ENCODE measurements around the gene RTL1. TPM values are rescaled to one million over a fixed set of nuclear protein-coding genes. Genes with fewer than 3 reads are reported as not detected.

Gene RTL1
- total and polyA plus RNA-seq, 12 donors: not detected

- Histone ChIP-seq H3K9me3 (no peaks in the 10 kb centered on the region), H3K27ac (no peak overlapping the region), H3K36me3 (no peaks in the 10 kb centered on the region), H3K27me3 (peaks cover 0 to 54% (median 30%) of the 10 kb centered on the region in 7 donors), H3K4me3 (no peak overlapping the region), H3K4me1 (no peaks in the 10 kb centered on the region)
- ATAC-seq (no peak), DNase-seq (no peak)
- TF ChIP-seq, protein P1, sequence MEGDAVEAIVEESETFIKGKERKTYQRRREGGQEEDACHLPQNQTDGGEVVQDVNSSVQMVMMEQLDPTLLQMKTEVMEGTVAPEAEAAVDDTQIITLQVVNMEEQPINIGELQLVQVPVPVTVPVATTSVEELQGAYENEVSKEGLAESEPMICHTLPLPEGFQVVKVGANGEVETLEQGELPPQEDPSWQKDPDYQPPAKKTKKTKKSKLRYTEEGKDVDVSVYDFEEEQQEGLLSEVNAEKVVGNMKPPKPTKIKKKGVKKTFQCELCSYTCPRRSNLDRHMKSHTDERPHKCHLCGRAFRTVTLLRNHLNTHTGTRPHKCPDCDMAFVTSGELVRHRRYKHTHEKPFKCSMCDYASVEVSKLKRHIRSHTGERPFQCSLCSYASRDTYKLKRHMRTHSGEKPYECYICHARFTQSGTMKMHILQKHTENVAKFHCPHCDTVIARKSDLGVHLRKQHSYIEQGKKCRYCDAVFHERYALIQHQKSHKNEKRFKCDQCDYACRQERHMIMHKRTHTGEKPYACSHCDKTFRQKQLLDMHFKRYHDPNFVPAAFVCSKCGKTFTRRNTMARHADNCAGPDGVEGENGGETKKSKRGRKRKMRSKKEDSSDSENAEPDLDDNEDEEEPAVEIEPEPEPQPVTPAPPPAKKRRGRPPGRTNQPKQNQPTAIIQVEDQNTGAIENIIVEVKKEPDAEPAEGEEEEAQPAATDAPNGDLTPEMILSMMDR (IDR thresholded peaks at IDR 0.05): no peak
- intact Hi-C loops (cut with DNase I): no loop called here
- WGBS, 2 donors: 92% methylated on average over 15 of the region's 15 CpGs
These were observed 69.3 kb downstream of the RTL1 start for GRCh38 chr14:100834082-100834793.

DNA sequence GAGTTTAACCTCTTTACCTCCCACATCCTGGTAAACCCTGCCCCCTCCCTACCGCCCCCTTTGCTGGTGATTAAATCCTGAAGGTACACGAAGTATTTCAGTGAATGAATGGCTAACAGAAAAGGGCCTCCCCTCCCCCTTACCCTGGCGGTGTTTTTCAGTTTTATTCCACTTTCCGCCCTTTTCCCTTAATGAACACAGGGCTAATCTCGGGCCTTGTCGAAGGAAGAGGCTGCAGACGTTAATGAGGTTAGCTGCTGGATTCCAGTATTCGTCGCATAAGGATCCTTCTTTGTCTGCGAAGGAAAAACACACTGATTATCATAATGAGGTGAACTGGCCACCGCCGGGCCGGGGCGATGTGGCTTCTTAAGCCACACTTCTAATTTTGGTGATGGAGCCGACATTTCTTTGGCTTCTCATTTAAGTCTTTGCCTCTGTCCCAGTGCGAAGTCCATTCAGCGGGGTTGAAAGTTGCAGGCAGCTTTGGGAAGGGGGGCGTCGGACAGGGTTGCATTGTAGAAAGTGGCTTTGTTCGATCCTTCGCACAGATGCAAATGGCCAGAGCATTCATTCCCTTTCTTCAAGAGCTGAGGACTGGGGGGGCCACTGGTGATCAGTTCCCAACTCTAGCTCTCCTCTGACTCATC, 71.1 kb downstream of the RTL1 start:
- H3K4me3 ChIP-seq: no peak overlapping the region
- peaks cover 0 to 71% (median 44%) of the 10 kb centered on the region in 7 donors for H3K27me3 ChIP-seq
- no peak overlapping the region for H3K27ac ChIP-seq
- TF ChIP-seq, protein P1 (IDR thresholded peaks at IDR 0.05): no peak
- peaks cover 0 to 4% (median 0%) of the 10 kb centered on the region in 11 donors for H3K9me3 ChIP-seq
- H3K4me1 ChIP-seq: no peaks in the 10 kb centered on the region
- H3K36me3 ChIP-seq: no peaks in the 10 kb centered on the region
- WGBS, 2 donors: 69 to 73% methylated on average over 21 of the region's 21 CpGs
- intact Hi-C loops (cut with DNase I): no loop called here
- DNase-seq: no peak
- no peak for ATAC-seq

GRCh38 chr14:100830681-100831080, 72.8 kb downstream of the RTL1 start:
- Histone ChIP-seq H3K4me1 (no peaks in the 10 kb centered on the region), H3K27ac (no peak overlapping the region), H3K4me3 (no peak overlapping the region), H3K36me3 (no peaks in the 10 kb centered on the region), H3K27me3 (peaks cover 0 to 70% (median 60%) of the 10 kb centered on the region in 7 donors), H3K9me3 (peaks cover 0 to 4% (median 0%) of the 10 kb centered on the region in 11 donors)
- intact Hi-C loops (cut with DNase I): no loop called here
- DNase-seq: no peak
- ATAC-seq: no peak
- TF ChIP-seq, protein P1 (IDR thresholded peaks at IDR 0.05): no peak
- WGBS, 2 donors: 76 to 77% methylated on average over 8 of the region's 8 CpGs

Small RNA genes lying within 50 kb of the gene (microRNA-seq; reads per million reads assigned to microRNA genes)
- gene MIR127: 436 to 441 reads per million in 2 donors
- 24.0 to 25.1 reads per million in 2 donors for gene MIR136
- gene MIR337: 197 to 232 reads per million in 2 donors
- 8.2 to 9.0 reads per million in 2 donors for gene MIR370
- gene MIR431: 13.2 to 46.0 reads per million in 2 donors
- gene MIR432: 13.8 to 21.0 reads per million in 2 donors
- 25.1 to 42.4 reads per million in 2 donors for gene MIR433
- gene MIR493: 138 to 158 reads per million in 2 donors
- gene MIR665: 0 reads per million in 2 donors

Other genes with a start within 250 kb of the RTL1 start
- gene DLK1, start 176.8 kb downstream of the RTL1 start, total RNA-seq: 10 to 100 TPM in 3 of 10 donors, 1 to 10 TPM in 7; 1.3 to 35.0 (median 7.4) TPM
- gene DLK1, start 176.8 kb downstream of the RTL1 start, polyA plus RNA-seq: 1 to 10 TPM; 3.2 to 7.8 TPM
- gene MEG3, start 77.6 kb downstream of the RTL1 start, total RNA-seq: 10 to 100 TPM in 7 of 10 donors, 1 to 10 TPM in 3; 8.4 to 27.8 (median 12.4) TPM
- gene MEG3, start 77.6 kb downstream of the RTL1 start, polyA plus RNA-seq: 100 to 1,000 TPM in 1 of 2 donors, 1 to 10 TPM in 1; 7.7 to 122 TPM